Activated CD4-positive, alpha-beta T cell treated with anti-CD3 and anti-CD28 coated beads, Interleukin-2, amount 10 ng/mL, durations not matched to agents 24 days and 14 days (primary cell): ENCODE results near the gene CHRNA7. TPM values are rescaled to one million over a fixed set of nuclear protein-coding genes. Genes with fewer than 3 reads are reported as not detected.
A peak's percentile ranks its signal among the peaks of the same experiment; 100 is the strongest.

Source experiments
- DNase-seq: peaks from one replicate; pipeline ENCODE4 v3.0.0; 2022
- H3K27ac Mint-ChIP-seq: one replicate; pipeline ENCODE4 v1.8.0; 2022; ENCODE audit warnings: mild to moderate bottlenecking, mixed read lengths
- H3K27me3 Mint-ChIP-seq: one replicate; pipeline ENCODE4 v1.8.0; 2022; ENCODE audit warnings: mixed read lengths
- H3K36me3 Mint-ChIP-seq: one replicate; pipeline ENCODE4 v1.8.0; 2022; ENCODE audit warnings: low read depth, mild to moderate bottlenecking, mixed read lengths
- H3K4me1 Mint-ChIP-seq: one replicate; pipeline ENCODE4 v1.8.0; 2021; ENCODE audit warnings: mixed read lengths
- H3K4me3 Mint-ChIP-seq: one replicate; pipeline ENCODE4 v1.8.0; 2022; ENCODE audit warnings: mild to moderate bottlenecking, moderate library complexity, mixed read lengths
- H3K9me3 Mint-ChIP-seq: one replicate; pipeline ENCODE4 v1.8.0; 2021; ENCODE audit warnings: mixed read lengths
- intact Hi-C: fragments of 100-400 bp; cut with micrococcal nuclease; formaldehyde crosslinking; loops from one replicate; pipeline ENCODE4 v1.15.1; 2023
- total RNA-seq: library from RNA; stranded (reverse); gene quantifications from 2 replicates; pipeline ENCODE4 v1.2.3, GENCODE V29; 2022

The CHRNA7 gene
- total RNA-seq, 1 donor from 2014 or later, result not detected

DNA sequence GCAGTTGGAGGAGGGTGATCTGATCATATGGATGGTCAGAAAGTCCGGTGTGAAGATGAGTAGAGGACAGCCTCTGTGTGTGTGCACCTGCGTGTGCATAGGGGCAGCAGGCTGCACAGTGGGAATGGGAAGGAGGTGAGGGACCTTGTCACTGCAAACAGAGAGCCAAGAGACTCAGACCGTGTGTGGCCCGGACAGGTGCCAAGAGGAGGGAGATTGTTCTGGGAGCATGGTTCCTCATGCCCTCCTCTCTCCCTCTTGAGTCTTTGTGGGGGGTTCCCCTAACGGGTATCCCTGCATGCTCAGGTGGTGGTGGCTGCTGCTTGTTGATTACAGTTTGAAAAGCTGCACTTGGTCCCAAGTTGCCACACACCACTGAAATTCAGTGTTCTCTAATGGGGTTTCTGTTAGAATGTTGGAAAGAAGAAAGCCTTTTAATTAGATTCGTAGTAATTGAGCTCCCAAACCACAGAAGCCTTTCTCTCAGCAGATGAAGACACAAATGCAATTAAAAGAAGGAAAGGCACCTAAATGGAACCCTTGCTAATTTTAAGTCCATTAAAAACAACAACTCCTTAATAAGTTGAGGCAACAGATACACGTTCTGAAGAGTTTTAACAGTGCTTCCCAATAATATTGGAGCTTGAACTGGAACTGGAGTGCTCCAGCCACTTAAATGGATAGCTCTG is 68.9 kb downstream of the CHRNA7 start:
- H3K27ac Mint-ChIP-seq, result no peak overlapping the region
- peak; percentile 39 for DNase-seq
- H3K4me3 Mint-ChIP-seq, result no peak overlapping the region
- no peaks in the 10 kb centered on the region for H3K36me3 Mint-ChIP-seq
- no peaks in the 10 kb centered on the region for H3K9me3 Mint-ChIP-seq
- intact Hi-C loops, result no loop called here
- peaks cover 2% of the 10 kb centered on the region for H3K27me3 Mint-ChIP-seq
- H3K4me1 Mint-ChIP-seq, result no peaks in the 10 kb centered on the region

DNA sequence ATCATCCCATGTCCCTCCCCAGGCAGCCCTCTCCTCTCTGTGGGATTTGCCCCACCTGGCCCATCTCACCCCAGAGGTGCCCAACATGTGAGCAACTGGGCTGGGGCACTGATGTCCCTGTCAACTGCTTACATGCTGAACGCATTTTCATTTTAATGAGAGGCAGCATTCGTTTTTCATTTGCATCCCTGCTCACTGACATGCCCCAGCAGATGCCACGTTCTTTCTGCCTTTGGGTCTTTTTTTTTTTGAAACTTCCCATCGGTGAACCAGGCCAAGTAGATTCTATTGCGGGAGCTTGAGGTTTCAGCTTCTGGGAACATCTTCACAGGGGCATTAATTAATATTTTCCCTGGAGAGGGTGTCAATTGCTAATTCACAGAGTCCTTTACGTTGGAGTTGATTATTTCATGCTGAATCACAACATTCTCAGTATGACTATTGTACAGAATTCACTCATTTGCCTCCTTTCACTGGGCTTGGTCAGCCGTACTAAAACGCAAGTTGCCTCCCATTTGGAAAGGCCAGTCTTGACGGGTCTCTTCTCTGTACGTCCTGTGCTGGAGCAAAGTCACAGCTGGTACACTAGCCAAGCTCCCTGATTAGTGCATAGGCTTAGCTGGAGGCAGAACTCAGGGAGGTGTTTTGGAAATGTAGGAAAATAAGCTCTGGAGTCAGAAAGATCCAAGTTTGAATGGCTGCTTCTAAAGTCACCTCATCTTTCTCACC is 69.8 kb downstream of the CHRNA7 start:
- no peak overlapping the region for H3K27ac Mint-ChIP-seq
- H3K36me3 Mint-ChIP-seq, result no peaks in the 10 kb centered on the region
- intact Hi-C loops, result no loop called here
- H3K9me3 Mint-ChIP-seq, result no peaks in the 10 kb centered on the region
- DNase-seq, result peak; percentile 49
- no peaks in the 10 kb centered on the region for H3K4me1 Mint-ChIP-seq
- no peak overlapping the region for H3K4me3 Mint-ChIP-seq
- peaks cover 6% of the 10 kb centered on the region for H3K27me3 Mint-ChIP-seq

DNA sequence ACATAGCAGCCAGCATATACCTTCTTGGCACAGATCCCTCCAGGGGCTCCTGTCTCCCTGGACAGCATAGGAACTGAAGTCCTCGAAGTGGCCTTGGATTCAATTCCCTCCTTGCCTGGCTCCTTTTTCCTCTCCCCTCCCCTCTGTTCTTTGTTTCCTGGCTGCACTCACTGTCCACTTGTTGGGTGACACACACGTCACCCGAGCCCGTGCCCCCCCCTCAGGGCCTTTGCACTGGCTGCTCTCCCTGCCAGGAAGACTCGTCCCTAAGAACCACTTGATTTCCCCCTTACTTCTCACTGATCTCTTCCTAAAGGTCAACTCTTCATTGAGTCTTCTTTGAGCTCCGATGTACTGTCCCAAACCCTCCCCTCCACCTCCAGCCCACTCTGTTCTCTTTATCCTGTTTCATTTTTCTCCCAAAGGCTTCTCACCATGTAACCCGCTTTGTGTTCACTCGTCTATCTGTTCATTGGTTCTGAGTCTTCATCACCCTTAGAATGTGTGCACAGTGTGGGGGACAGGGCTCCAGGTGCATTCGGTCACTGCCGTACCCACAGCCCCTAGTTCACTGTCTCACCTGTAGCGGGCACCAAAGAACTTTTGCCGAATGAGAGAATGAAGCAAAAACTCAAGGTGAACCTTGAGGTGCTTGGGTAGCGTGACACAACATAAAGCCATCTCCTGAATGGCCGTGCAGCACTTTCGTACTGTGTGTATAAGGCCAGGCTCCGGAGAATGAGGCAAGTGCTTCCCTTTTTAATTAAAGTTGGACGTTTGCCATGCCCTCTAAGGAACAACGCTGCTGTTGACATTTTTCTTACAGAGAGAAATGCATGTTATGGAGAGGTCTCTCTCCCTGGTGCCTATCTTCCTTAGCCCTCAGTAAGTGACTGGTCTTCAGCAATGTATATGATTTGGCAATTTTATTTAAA is 74.0 kb downstream of the CHRNA7 start:
- H3K4me1 Mint-ChIP-seq, result peaks cover 1% of the 10 kb centered on the region
- H3K9me3 Mint-ChIP-seq, result no peaks in the 10 kb centered on the region
- intact Hi-C loops, result no loop called here
- H3K27me3 Mint-ChIP-seq, result peaks cover 10% of the 10 kb centered on the region
- no peak overlapping the region for H3K4me3 Mint-ChIP-seq
- peak; percentile 48 for DNase-seq
- H3K36me3 Mint-ChIP-seq, result no peaks in the 10 kb centered on the region
- H3K27ac Mint-ChIP-seq, result no peak overlapping the region

DNA sequence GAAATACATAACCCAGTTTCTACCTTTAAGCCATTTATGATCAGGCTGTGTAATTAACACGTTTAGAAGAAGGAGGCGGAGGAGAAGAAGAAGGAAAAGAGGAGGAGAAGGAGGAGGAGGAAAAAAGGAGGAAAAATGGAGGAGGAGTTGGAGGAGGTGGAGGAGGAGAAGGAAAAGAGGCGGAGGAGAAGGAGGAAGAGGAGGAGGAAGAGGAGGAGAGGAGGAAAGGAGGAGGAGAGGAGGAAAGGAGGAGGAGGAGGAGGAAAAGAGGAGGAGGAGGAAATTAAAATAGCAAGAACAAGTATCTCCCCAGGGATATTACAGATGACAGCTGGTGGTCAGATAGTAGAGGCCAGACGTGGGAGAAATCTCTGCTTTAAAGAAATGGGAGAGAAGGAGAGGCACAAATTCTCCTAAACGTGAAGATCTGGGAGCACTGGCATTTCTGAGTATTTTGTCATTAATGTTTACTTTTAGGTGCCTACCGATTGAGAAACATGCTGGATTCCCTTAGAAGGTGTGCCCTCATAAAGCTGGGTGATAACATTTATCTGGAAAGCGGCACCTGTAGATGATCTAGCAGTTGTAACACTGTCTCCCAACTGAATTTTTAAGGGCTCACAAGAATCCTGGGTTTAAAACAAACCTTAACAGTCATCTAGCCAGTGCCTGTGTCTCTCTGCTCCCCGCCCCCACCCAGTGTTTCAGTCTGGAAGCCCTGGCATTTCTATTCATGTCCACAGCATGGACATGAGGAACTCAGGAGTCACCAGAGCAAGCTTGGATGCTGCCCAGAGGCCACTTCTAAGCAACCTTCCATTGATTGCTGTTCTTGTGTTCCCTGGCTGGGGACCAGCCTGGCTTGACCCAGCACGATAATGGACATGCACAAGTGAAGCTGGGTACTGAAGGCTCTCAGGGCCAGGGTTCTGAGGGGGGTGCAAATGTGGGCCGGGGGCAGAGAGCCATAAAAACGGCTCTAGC is 75.2 kb downstream of the CHRNA7 start:
- H3K9me3 Mint-ChIP-seq, result no peaks in the 10 kb centered on the region
- intact Hi-C loops, result no loop called here
- H3K4me1 Mint-ChIP-seq, result peaks cover 1% of the 10 kb centered on the region
- peaks cover 10% of the 10 kb centered on the region for H3K27me3 Mint-ChIP-seq
- DNase-seq, result peak; percentile 26
- no peaks in the 10 kb centered on the region for H3K36me3 Mint-ChIP-seq
- no peak overlapping the region for H3K27ac Mint-ChIP-seq
- H3K4me3 Mint-ChIP-seq, result no peak overlapping the region

DNA sequence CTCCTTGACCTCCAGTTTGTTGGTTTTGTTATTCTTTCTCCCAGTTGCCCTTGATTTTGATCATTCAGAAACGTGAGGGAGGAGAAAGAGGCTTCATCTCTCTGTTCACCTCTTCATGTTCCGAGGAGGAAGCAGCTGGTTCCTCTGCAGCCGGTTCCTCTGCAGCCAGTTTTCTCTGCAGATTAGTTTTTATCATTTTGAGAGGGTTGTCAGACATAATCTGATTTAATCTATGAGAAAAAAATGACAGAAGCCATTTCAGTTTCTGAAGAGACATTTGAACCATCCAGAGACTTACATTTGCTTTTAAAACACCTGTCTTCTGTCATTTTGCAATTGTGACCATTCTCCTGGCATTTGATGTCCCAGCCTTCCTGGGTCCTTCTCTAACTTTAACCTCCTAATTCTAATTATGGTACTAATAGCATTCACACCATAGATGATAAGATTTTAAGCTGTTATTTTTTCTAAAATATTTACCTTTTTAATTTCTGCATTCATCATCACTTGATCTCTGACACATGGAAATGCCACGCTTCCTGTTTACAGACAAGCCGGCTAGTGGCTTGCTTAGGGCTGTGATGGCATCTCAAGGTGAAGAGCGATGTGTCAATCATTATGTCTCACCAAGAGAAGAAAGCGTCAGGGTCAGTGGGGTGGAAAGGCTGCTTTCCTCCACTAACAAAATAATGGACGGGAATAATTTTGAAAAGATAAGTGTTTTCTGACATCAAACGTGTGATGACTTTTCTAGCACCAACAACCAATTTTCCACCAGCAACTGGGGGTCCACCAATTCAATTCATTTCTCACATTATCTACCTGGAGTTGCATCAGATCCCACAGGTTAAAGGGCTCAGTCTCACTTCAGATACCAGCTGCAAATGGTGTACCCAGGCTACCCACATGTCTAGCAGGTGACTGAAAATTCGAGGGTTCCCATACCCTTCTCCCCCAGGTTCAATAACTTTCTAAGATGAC is 76.4 kb downstream of the CHRNA7 start:
- Mint-ChIP-seq H3K36me3 (no peaks in the 10 kb centered on the region), H3K27ac (no peak overlapping the region), H3K9me3 (no peaks in the 10 kb centered on the region), H3K4me3 (no peak overlapping the region), H3K4me1 (peaks cover 1% of the 10 kb centered on the region), H3K27me3 (peaks cover 10% of the 10 kb centered on the region)
- DNase-seq, result peak; percentile 55
- intact Hi-C loops, result no loop called here

DNA sequence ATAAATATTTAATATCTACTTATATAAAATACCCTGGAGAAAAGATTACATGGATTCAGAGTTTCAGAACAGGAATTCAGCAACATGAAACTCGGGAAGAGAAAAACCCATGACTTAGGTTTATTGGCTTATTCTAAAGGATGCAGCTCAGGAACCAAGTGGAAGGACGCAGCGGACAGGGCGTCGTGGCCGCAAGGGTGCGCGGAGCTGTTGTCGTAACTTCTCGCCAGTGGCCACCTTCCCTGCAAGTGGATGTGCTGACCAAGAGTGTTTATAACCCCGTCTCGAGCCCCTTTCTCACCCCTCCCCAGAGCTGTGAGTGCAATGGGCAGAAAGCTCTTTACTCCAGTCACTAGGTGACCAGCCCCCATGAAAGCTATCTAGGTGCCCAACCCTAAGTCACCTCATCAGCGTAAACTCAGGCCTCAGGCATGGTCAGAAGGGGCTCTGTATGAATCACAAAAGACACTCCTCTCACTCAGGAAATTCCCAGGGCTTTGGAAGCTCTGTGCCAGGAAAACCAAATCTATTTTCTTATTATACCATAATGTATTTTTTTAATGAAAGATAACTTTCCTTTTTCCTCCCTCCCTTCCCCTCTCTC is 77.3 kb downstream of the CHRNA7 start:
- H3K27ac Mint-ChIP-seq, result no peak overlapping the region

DNA sequence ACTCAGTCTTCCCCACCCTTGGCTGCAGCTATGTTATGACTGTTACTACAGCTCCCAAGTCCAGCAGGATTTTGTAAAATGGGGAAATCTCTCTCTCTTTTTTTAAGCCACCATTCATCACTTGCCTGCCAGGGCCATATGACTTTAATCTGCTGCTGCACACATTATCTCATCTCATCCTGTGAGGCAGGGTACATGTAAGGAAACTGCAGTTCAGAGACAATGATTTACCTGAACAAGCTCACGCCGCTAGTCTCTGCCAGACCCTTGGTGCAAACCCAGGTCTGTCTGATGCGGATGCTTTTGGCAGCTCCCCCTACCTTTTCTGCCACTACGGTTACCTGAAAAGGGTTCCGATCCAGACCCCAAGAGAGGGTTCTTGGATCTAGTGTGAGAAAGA is 78.3 kb downstream of the CHRNA7 start:
- Mint-ChIP-seq H3K9me3 (no peaks in the 10 kb centered on the region), H3K36me3 (no peaks in the 10 kb centered on the region), H3K4me1 (peaks cover 1% of the 10 kb centered on the region), H3K27ac (no peak overlapping the region), H3K27me3 (peaks cover 10% of the 10 kb centered on the region), H3K4me3 (no peak overlapping the region)
- peak; percentile 44 for DNase-seq
- intact Hi-C loops, result no loop called here

More for the DNA sequence above, 77.3 kb downstream of the CHRNA7 start:
- H3K4me3 Mint-ChIP-seq, result no peak overlapping the region
- no peaks in the 10 kb centered on the region for H3K9me3 Mint-ChIP-seq
- no peaks in the 10 kb centered on the region for H3K36me3 Mint-ChIP-seq
- DNase-seq, result peak; percentile 43
- peaks cover 1% of the 10 kb centered on the region for H3K4me1 Mint-ChIP-seq
- intact Hi-C loops, result no loop called here
- H3K27me3 Mint-ChIP-seq, result peaks cover 10% of the 10 kb centered on the region

DNA sequence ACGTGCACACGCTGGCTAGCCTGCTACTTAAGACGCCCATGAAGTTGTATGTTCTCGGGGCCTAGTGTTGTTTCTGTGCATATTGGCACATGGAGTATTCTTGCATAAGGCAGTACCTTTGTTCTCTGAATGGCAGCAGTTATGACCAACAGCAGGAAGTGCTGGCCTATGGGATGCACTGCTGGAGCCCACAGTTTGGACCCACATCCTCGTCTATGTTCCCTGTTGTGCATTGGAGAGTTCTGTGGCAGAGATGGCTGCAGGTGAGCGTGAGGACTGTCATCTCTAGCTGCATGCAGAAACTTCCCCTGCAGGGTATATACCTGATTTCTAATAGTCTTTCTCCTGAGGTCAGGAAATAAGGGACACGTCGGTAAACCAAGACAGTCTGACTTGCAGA is 81.8 kb downstream of the CHRNA7 start:
- Mint-ChIP-seq H3K4me3 (no peak overlapping the region), H3K36me3 (no peaks in the 10 kb centered on the region), H3K9me3 (no peaks in the 10 kb centered on the region), H3K27ac (no peak overlapping the region), H3K4me1 (no peaks in the 10 kb centered on the region), H3K27me3 (no peaks in the 10 kb centered on the region)
- intact Hi-C loops, result no loop called here
- DNase-seq, result peak; percentile 34

DNA sequence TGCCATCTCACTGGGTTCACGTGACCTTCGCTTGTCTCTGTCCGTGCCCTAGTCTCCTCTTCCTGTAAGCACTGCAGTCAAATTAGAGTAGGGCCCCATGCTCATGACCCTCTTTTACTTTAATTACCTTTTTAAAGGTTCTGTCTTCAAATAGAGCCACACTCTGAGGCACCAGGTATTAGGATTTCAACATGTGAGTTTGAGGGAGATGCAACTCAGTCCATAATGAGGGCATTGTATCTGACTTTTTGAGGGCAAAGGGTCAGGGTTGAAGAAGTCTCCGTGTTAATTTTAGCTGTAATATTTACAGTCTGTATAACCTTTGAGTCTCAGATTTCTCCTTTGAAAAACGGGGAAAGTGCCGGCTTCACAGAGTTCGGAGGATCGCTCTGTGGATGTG is 82.9 kb downstream of the CHRNA7 start:
- Mint-ChIP-seq H3K4me1 (no peaks in the 10 kb centered on the region), H3K27me3 (no peaks in the 10 kb centered on the region)

DNA sequence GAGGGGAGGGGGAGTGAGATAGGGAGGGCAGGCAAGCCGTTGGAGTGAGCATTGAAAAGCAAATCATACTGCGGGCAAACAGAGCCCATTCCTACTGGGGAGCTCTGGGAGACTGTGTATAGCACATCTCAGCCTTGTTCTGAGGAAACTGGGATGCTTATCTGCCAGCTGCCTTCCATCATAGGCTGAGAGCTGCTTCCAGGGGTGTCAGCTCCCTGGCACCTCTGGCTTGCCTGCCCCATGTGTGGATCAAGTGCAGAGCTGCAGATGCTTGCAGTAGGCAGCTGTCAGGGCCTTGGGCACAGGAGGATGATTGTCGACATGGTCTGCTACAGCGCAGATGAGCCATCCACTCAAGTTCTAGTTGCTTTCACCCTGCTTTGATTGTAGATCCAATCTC is 86.8 kb downstream of the CHRNA7 start:
- no peaks in the 10 kb centered on the region for H3K36me3 Mint-ChIP-seq
- H3K4me3 Mint-ChIP-seq, result no peak overlapping the region
- H3K4me1 Mint-ChIP-seq, result no peaks in the 10 kb centered on the region
- H3K27ac Mint-ChIP-seq, result no peak overlapping the region
- peak; percentile 41 for DNase-seq
- no peaks in the 10 kb centered on the region for H3K27me3 Mint-ChIP-seq
- H3K9me3 Mint-ChIP-seq, result no peaks in the 10 kb centered on the region
- intact Hi-C loops, result no loop called here

More for the DNA sequence above, 82.9 kb downstream of the CHRNA7 start:
- H3K9me3 Mint-ChIP-seq, result no peaks in the 10 kb centered on the region
- H3K4me3 Mint-ChIP-seq, result no peak overlapping the region
- H3K27ac Mint-ChIP-seq, result no peak overlapping the region
- H3K36me3 Mint-ChIP-seq, result no peaks in the 10 kb centered on the region
- intact Hi-C loops, result no loop called here
- DNase-seq, result peak; percentile 35

DNA sequence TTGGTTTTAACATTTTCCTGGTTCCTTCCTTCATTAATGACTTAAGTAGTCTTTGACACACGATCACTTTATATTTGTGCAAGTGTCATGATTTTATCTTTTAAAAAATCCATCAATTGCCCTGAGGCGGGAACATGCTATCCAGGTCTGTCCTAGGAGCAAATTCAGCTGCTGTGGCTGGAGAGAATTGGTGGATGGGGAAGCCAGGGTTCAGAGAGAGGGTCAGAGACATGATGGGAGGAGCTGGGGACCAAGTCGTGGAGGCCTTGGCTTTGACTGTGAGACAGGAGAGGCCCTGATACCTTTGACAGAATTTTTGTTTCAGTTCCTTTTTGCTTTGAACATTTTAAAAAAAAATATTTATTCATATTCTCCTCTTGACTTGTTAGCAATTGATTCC is 89.0 kb downstream of the CHRNA7 start:
- intact Hi-C loops, result no loop called here
- Mint-ChIP-seq H3K9me3 (no peaks in the 10 kb centered on the region), H3K27me3 (no peaks in the 10 kb centered on the region), H3K4me1 (no peaks in the 10 kb centered on the region), H3K4me3 (no peak overlapping the region), H3K36me3 (no peaks in the 10 kb centered on the region), H3K27ac (no peak overlapping the region)
- DNase-seq, result no peak
